Vagina (tissue), 2 donors: ENCODE measurements around the gene SLC16A11.
"Not testable (repeated sequence)": the region's sequence is repeated elsewhere in the genome, so short reads cannot be mapped to it uniquely, and the experiment has no call there.

ENCODE experiments used
- POLR2A ChIP-seq, 2 donors: fragments of 450-650 bp; IDR thresholded peaks; one replicate each; pipeline ENCODE4 v1.6.1; 2017; ENCODE audit warnings: antibody characterized with exemption in 2 of 2, mild to moderate bottlenecking in 2 of 2, moderate library complexity in 2 of 2
- POLR2AphosphoS5 ChIP-seq, 2 donors: sonication (generic); formaldehyde crosslinking; IDR thresholded peaks; one replicate each; pipeline ENCODE4 v1.9.0; 2017; ENCODE audit warnings: antibody characterized with exemption in 2 of 2, mild to moderate bottlenecking in 2 of 2, low read depth in 1 of 2; ENCODE audit not compliant: insufficient read depth in 1 of 2
- TF ChIP-seq, protein P1 (sequence below), 3 experiments: fragments of 450-650 bp in 2 of 3; fragments of 200-600 bp in 1 of 3; sonication (generic) in 1 of 3; IDR thresholded peaks; one replicate each; pipeline ENCODE4 v1.5.1; 2017 to 2019; ENCODE audit warnings: antibody characterized with exemption in 3 of 3, mild to moderate bottlenecking in 2 of 3, moderate library complexity in 2 of 3

DNA sequence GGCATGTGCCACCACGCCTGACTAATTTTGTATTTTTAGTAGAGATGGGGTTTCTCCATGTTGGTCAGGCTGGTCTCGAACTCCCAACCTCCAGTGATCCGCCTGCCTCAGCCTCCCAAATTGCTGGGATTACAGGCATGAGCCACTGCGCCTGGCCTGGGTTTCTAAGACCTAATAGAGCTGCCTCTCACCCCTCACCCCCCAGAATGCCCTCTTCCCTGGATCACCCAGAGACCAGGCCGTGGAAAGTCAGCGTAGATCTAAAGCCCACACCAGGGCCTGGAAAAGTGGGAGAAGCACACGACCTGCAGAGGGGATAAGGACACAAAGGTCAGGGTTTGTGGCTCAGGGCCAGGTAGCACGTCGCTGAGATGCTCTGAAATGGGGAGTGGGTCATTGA lies 6.7 kb upstream of the SLC16A11 start:
- TF ChIP-seq, protein P1, sequence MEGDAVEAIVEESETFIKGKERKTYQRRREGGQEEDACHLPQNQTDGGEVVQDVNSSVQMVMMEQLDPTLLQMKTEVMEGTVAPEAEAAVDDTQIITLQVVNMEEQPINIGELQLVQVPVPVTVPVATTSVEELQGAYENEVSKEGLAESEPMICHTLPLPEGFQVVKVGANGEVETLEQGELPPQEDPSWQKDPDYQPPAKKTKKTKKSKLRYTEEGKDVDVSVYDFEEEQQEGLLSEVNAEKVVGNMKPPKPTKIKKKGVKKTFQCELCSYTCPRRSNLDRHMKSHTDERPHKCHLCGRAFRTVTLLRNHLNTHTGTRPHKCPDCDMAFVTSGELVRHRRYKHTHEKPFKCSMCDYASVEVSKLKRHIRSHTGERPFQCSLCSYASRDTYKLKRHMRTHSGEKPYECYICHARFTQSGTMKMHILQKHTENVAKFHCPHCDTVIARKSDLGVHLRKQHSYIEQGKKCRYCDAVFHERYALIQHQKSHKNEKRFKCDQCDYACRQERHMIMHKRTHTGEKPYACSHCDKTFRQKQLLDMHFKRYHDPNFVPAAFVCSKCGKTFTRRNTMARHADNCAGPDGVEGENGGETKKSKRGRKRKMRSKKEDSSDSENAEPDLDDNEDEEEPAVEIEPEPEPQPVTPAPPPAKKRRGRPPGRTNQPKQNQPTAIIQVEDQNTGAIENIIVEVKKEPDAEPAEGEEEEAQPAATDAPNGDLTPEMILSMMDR (IDR thresholded peaks at IDR 0.05), result not testable (repeated sequence)
- TF ChIP-seq POLR2A (IDR thresholded peaks at IDR 0.05); POLR2AphosphoS5 (IDR thresholded peaks at IDR 0.05; ENCODE audit: insufficient read depth in 1 of 2, low read depth in 1 of 2): not testable (repeated sequence)
